Caco-2 (cell line): ENCODE results near the gene SLC39A7. TPM values are rescaled to one million over a fixed set of nuclear protein-coding genes. Genes with fewer than 3 reads are reported as not detected.

ENCODE experiments used
- BruUV-seq: library from RNA; stranded (reverse); fragments of 400-500 nt; replicated peaks from 2 replicates; lab custom pipeline; 2021; lab: Mats Ljungman, UMichigan
- CTCF ChIA-PET: fragments of 300-600 bp; sonication (Branson Sonifier 250); formaldehyde crosslinking; loops from one replicate; lab custom pipeline; 2022; ENCODE audit warnings: antibody characterized with exemption; lab: Charles Lee
- POLR2A ChIA-PET: fragments of 300-600 bp; sonication (Branson Sonifier 250); formaldehyde crosslinking; loops from one replicate; lab custom pipeline; 2022; ENCODE audit warnings: antibody characterized with exemption; lab: Charles Lee
- DNase-seq, 2 experiments: peaks; one replicate each; pipeline versions ENCODE4 v3.0.0 to v3.0.0-alpha.2; 2020 to 2022
- H3K27me3 ChIP-seq: replicated peaks from 2 replicates; pipeline ENCODE4 v1.6.0; 2011; ENCODE audit warnings: low read length; ENCODE audit not compliant: control insufficient read depth, insufficient read depth
- H3K36me3 ChIP-seq: 2 replicates; pipeline ENCODE4 v1.5.1; 2011; ENCODE audit warnings: low read length; ENCODE audit not compliant: control insufficient read depth, insufficient read depth
- H3K4me1 ChIP-seq: fragments of 250-450 bp; sonication (Bioruptor Pico); 2 replicates; pipeline ENCODE4 v1.5.1; 2020; ENCODE audit warnings: mild to moderate bottlenecking
- H3K4me3 ChIP-seq: 2 replicates; pipeline ENCODE4 v1.5.1; 2011; ENCODE audit warnings: low read depth, mild to moderate bottlenecking, control low read depth, low read length
- H3K9me3 ChIP-seq: fragments of 250-450 bp; sonication (Bioruptor Pico); 2 replicates; pipeline ENCODE4 v1.5.1; 2020; ENCODE audit warnings: mild to moderate bottlenecking, moderate library complexity
- H3K27ac Mint-ChIP-seq: one replicate; pipeline ENCODE4 v1.8.0; 2022; ENCODE audit warnings: mixed read lengths; ENCODE audit not compliant: unreplicated experiment
- H3K27me3 Mint-ChIP-seq: one replicate; pipeline ENCODE4 v1.8.0; 2022; ENCODE audit warnings: mixed read lengths; ENCODE audit not compliant: insufficient read depth, unreplicated experiment
- H3K36me3 Mint-ChIP-seq: one replicate; pipeline ENCODE4 v1.8.0; 2022; ENCODE audit warnings: mild to moderate bottlenecking, mixed read lengths; ENCODE audit not compliant: insufficient read depth, unreplicated experiment
- H3K4me1 Mint-ChIP-seq: one replicate; pipeline ENCODE4 v1.8.0; 2022; ENCODE audit warnings: low read depth, mixed read lengths; ENCODE audit not compliant: unreplicated experiment
- H3K4me3 Mint-ChIP-seq: one replicate; pipeline ENCODE4 v1.8.0; 2022; ENCODE audit warnings: mild to moderate bottlenecking, moderate library complexity, mixed read lengths; ENCODE audit not compliant: unreplicated experiment
- H3K9me3 Mint-ChIP-seq: one replicate; pipeline ENCODE4 v1.8.0; 2022; ENCODE audit warnings: mixed read lengths; ENCODE audit not compliant: unreplicated experiment
- intact Hi-C: fragments of 100-400 bp; cut with micrococcal nuclease; formaldehyde crosslinking; loops from one replicate; pipeline ENCODE4 v1.10.0; 2022; ENCODE audit not compliant: unreplicated experiment
- total RNA-seq: library from RNA; stranded (reverse); gene quantifications from 2 replicates; pipeline ENCODE4 v1.2.3, GENCODE V29; 2022
- TF ChIP-seq, protein P1 (sequence below), 2 experiments: fragments of 200-600 bp in 1 of 2; IDR thresholded peaks; 1 replicate in 1 of 2; 2 replicates in 1 of 2; pipeline versions ENCODE4 v1.5.1 to v1.8.0; 2011 to 2022; ENCODE audit warnings: antibody characterized with exemption in 1 of 2, control low read depth in 1 of 2, inconsistent platforms in 1 of 2, low read depth in 1 of 2, low read length in 1 of 2, mild to moderate bottlenecking in 1 of 2, moderate library complexity in 1 of 2; ENCODE audit not compliant: insufficient read depth in 1 of 2, severe bottlenecking in 1 of 2, unreplicated experiment in 1 of 2

Gene SLC39A7
- total RNA-seq, 1 experiment from 2014 or later = 140 TPM

DNA sequence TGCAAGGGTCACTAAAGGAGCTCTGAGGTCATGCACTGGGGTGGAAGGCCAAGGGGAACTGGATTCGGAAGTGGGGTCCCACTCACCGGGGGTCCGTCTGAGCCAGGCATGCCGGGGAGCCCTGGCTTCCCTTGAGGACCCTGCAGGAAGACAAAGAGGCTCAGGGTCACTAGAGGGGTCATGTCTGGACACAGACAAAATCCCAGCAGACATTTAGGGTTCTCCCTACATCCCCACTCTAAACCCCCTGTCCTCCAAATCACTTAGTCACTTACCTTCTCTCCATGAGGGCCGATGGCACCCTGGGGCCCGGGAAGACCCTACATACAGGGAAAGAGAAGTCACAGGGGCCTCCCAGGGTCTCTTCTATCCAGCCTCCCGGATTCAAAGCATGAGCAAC lies 23.8 kb upstream of the SLC39A7 start:
- TF ChIP-seq, protein P1, sequence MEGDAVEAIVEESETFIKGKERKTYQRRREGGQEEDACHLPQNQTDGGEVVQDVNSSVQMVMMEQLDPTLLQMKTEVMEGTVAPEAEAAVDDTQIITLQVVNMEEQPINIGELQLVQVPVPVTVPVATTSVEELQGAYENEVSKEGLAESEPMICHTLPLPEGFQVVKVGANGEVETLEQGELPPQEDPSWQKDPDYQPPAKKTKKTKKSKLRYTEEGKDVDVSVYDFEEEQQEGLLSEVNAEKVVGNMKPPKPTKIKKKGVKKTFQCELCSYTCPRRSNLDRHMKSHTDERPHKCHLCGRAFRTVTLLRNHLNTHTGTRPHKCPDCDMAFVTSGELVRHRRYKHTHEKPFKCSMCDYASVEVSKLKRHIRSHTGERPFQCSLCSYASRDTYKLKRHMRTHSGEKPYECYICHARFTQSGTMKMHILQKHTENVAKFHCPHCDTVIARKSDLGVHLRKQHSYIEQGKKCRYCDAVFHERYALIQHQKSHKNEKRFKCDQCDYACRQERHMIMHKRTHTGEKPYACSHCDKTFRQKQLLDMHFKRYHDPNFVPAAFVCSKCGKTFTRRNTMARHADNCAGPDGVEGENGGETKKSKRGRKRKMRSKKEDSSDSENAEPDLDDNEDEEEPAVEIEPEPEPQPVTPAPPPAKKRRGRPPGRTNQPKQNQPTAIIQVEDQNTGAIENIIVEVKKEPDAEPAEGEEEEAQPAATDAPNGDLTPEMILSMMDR (IDR thresholded peaks at IDR 0.05; ENCODE audit: insufficient read depth in 1 of 2, low read depth in 1 of 2, low read length in 1 of 2, severe bottlenecking in 1 of 2, unreplicated experiment in 1 of 2) = no peak
- no peaks in the 10 kb centered on the region for H3K36me3 Mint-ChIP-seq
- Histone ChIP-seq H3K36me3 (no peaks in the 10 kb centered on the region), H3K4me3 (no peak overlapping the region), H3K27me3 (no peaks in the 10 kb centered on the region), H3K9me3 (no peaks in the 10 kb centered on the region), H3K4me1 (no peaks in the 10 kb centered on the region)
- intact Hi-C loops = no loop called here
- H3K27ac Mint-ChIP-seq = no peak overlapping the region
- peaks cover 16% of the 10 kb centered on the region for H3K27me3 Mint-ChIP-seq
- H3K9me3 Mint-ChIP-seq = no peaks in the 10 kb centered on the region
- ChIA-PET POLR2A (interaction anchor here (0.6 kb wide), 1 partner anchor 1218 kb away, joined by 11 read pairs; no protein-coding TSS in a partner anchor), CTCF (no interaction called here)
- no peak for DNase-seq
- no peak overlapping the region for H3K4me3 Mint-ChIP-seq
- no TSS peak for BruUV-seq
- no peaks in the 10 kb centered on the region for H3K4me1 Mint-ChIP-seq

DNA sequence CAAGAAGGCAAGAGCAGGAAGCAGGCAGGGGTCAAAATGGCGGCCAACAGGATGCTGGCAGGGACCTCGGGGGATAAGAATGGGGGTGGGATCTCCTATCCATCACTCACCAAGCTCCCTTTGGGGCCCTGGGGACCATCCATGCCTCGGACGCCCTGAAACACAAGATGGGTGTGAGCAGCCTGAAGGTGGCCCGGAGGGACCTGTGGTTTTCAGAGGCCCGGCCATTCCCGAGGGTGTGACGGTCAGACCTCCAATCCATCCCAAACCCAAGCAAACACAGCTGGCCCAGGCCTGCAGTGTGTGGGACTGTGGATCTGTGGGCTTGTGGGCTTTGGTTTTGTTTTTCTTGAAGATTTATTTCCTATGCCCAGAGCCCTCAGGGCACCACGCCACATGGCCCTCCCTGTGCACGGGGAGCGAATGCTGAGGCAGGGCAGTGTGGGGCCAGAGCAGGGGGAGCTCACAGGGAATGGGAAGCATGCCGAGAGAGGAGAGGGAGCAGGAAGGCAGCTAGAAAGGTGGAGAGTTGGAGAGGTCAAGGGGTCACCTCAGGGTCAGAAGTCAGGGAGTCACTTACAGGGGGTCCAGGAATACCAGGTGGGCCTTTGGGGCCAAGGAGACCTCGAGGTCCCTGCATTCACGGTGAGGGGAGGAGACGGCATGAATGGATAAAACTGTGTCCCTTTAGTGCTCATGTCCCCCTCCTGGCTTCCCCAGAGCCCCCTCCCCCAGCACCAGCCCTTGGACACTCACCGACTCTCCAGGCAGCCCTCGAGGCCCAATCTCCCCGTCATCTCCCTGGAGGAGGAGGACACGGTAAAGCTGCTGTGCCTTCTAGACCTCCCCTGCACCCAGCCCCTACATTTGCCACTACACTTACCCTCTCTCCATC lies 22.9 kb upstream of the SLC39A7 start:
- no peak for DNase-seq
- H3K4me3 ChIP-seq = no peak overlapping the region
- H3K9me3 ChIP-seq = no peaks in the 10 kb centered on the region
- ChIA-PET CTCF (no interaction called here), POLR2A (interaction anchor here (0.6 kb wide), 1 partner anchor 1218 kb away, joined by 11 read pairs; no protein-coding TSS in a partner anchor)
- Mint-ChIP-seq H3K36me3 (no peaks in the 10 kb centered on the region), H3K9me3 (peaks cover 4% of the 10 kb centered on the region), H3K27me3 (peaks cover 16% of the 10 kb centered on the region), H3K4me3 (no peak overlapping the region), H3K27ac (no peak overlapping the region), H3K4me1 (no peaks in the 10 kb centered on the region)
- intact Hi-C loops = no loop called here
- no peaks in the 10 kb centered on the region for H3K27me3 ChIP-seq
- TF ChIP-seq, protein P1 (IDR thresholded peaks at IDR 0.05; ENCODE audit: insufficient read depth in 1 of 2, low read depth in 1 of 2, low read length in 1 of 2, severe bottlenecking in 1 of 2, unreplicated experiment in 1 of 2) = no peak
- BruUV-seq = no TSS peak
- no peaks in the 10 kb centered on the region for H3K4me1 ChIP-seq
- H3K36me3 ChIP-seq = no peaks in the 10 kb centered on the region

DNA sequence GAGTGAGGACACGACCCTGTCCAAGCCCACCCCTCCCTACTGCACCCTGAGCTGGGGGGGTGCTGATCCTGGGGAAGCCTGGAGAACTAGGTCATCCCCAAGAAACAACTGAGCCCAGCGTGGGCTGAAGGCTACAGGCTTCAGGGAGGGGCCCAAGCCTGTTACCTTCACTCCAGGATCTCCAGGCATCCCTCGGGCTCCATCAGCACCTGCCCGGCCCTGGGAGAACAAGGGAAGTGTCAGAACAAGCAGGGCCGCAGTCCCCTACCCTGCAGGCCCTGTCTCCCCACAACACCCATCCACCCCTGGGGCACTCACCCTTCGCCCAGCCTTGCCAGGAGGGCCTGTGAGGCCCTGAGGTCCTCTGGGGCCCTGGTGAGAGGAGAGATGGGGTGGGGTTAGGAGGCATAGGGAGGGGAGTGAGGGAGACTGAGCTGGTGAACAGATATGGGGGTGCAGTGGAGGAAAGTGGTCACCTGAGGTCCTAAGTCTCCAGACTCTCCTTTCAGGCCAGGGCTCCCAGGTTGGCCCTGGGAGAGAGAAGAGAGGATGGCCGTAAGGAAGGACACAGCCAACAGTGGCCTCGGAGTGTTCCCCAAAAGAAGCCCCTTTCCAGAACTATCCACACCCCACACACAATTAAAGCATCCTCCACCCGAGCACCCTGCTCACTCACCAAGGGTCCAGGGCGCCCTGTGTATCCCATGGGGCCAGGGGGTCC lies 21.8 kb upstream of the SLC39A7 start:
- no peaks in the 10 kb centered on the region for H3K27me3 ChIP-seq
- Mint-ChIP-seq H3K36me3 (no peaks in the 10 kb centered on the region), H3K27ac (no peak overlapping the region), H3K27me3 (peaks cover 16% of the 10 kb centered on the region), H3K4me3 (no peak overlapping the region), H3K4me1 (no peaks in the 10 kb centered on the region), H3K9me3 (peaks cover 15% of the 10 kb centered on the region)
- POLR2A ChIA-PET = no interaction called here
- CTCF ChIA-PET = no interaction called here
- TF ChIP-seq, protein P1 (IDR thresholded peaks at IDR 0.05; ENCODE audit: insufficient read depth in 1 of 2, low read depth in 1 of 2, low read length in 1 of 2, severe bottlenecking in 1 of 2, unreplicated experiment in 1 of 2) = no peak
- no peaks in the 10 kb centered on the region for H3K36me3 ChIP-seq
- H3K4me1 ChIP-seq = no peaks in the 10 kb centered on the region
- no peak overlapping the region for H3K4me3 ChIP-seq
- BruUV-seq = no TSS peak
- no peaks in the 10 kb centered on the region for H3K9me3 ChIP-seq
- no peak for DNase-seq
- intact Hi-C loops = no loop called here
